Testis (tissue), 3 donors: Measurements from ENCODE around the gene CACNA2D3. TPM values are rescaled to one million over a fixed set of nuclear protein-coding genes. Genes with fewer than 3 reads are reported as not detected.

Experiments used
- DNase-seq: peaks from one replicate; pipeline ENCODE4 v3.0.0-alpha.2; 2019
- H3K27ac ChIP-seq, 2 donors: fragments of 200-600 bp; sonication (generic); one replicate each; pipeline ENCODE4 v1.5.1; 2019
- H3K27me3 ChIP-seq: fragments of 200-600 bp; sonication (generic); one replicate; pipeline ENCODE4 v1.5.1; 2019
- H3K36me3 ChIP-seq: fragments of 200-600 bp; sonication (generic); one replicate; pipeline ENCODE4 v1.5.1; 2017; ENCODE audit warnings: low read depth; ENCODE audit errors: missing control alignments
- H3K4me1 ChIP-seq: fragments of 200-600 bp; sonication (generic); one replicate; pipeline ENCODE4 v1.5.1; 2019
- H3K4me3 ChIP-seq, 2 donors: fragments of 200-600 bp; sonication (generic); one replicate each; pipeline ENCODE4 v1.5.1; 2017 to 2019
- H3K9me3 ChIP-seq: fragments of 200-600 bp; sonication (generic); one replicate; pipeline ENCODE4 v1.5.1; 2017
- CTCF ChIP-seq, 3 experiments: fragments of 450-650 bp in 2 of 3; fragments of 200-600 bp in 1 of 3; sonication (generic) in 1 of 3; IDR thresholded peaks; one replicate each; pipeline ENCODE4 v1.5.1; 2016 to 2019; ENCODE audit warnings: antibody characterized with exemption in 3 of 3, mild to moderate bottlenecking in 2 of 3, moderate library complexity in 1 of 3
- POLR2A ChIP-seq: fragments of 450-650 bp; IDR thresholded peaks from one replicate; pipeline ENCODE4 v1.6.1; 2017; ENCODE audit warnings: antibody characterized with exemption, mild to moderate bottlenecking, moderate library complexity
- WGBS, 2 donors: methylation state at CpG; one replicate each; pipeline ENCODE4 v1.1.5; 2018; 5-methylcytosine and 5-hydroxymethylcytosine counted together
- intact Hi-C: fragments of 100-400 bp; cut with DNase I; formaldehyde crosslinking; loops from one replicate; pipeline ENCODE4 v1.15.1; 2023; ENCODE audit warnings: low total_unique reads
- polyA plus RNA-seq: library from polyadenylated mRNA; stranded (reverse); fragments of 350-450 nt; fragmentation: Illumina TruSeq; extraction: RNeasy Lipid Tissue Mini Kit (QIAGEN cat#74804); gene quantifications from one replicate; pipeline ENCODE4 v1.2.3, GENCODE V29; 2014; ENCODE audit warnings: low read depth, low replicate concordance; ENCODE audit not compliant: insufficient read depth
- total RNA-seq, 2 donors: library from RNA; depleted of rRNA; stranded (reverse); fragments of >200 nt; gene quantifications; one replicate each; pipeline ENCODE4 v1.2.3, GENCODE V29; 2016

CACNA2D3 gene
- total and polyA plus RNA-seq, 3 donors from 2014 or later: 10.1 to 16.5 (median 11.2) TPM

DNA sequence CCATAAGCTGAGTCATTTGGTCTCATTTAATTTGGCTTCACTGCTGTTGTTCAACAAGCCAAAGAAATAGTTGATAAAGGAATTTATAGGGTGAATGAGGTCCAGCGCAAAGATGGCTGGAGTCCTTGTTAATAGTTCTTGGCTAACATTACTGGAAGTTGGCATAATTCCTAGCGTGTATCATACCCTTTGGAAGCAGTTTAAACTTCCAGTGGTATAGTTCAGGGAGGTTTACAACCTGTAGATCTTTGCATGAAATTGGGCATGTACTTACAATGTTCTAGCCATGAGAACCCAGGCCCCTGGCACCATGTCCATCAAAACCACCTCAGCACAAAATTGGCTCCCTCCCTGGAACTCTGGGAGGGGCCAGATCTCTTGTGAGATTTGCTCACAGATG is 424.7 kb downstream of the CACNA2D3 start:
- TF ChIP-seq POLR2A (no peak), CTCF (IDR thresholded peaks at IDR 0.05) (no peak)
- Histone ChIP-seq H3K4me3 (no peak overlapping the region), H3K27ac (no peak overlapping the region), H3K9me3 (no peaks in the 10 kb centered on the region), H3K36me3 (no peaks in the 10 kb centered on the region), H3K27me3 (no peaks in the 10 kb centered on the region), H3K4me1 (peaks cover 3% of the 10 kb centered on the region)
- 81 to 96% methylated on average over 2 of the region's 2 CpGs for WGBS, 2 donors
- no peak for DNase-seq
- intact Hi-C loops: no loop called here

GRCh38 chr3:54547846-54548245 is 425.5 kb downstream of the CACNA2D3 start:
- DNase-seq: no peak
- Histone ChIP-seq H3K4me1 (peaks cover 3% of the 10 kb centered on the region), H3K27me3 (no peaks in the 10 kb centered on the region), H3K9me3 (no peaks in the 10 kb centered on the region), H3K4me3 (no peak overlapping the region), H3K27ac (no peak overlapping the region), H3K36me3 (no peaks in the 10 kb centered on the region)
- WGBS, 2 donors: 86 to 98% methylated on average over 2 of the region's 2 CpGs
- intact Hi-C loops: no loop called here
- no peak for TF ChIP-seq CTCF (IDR thresholded peaks at IDR 0.05)

DNA sequence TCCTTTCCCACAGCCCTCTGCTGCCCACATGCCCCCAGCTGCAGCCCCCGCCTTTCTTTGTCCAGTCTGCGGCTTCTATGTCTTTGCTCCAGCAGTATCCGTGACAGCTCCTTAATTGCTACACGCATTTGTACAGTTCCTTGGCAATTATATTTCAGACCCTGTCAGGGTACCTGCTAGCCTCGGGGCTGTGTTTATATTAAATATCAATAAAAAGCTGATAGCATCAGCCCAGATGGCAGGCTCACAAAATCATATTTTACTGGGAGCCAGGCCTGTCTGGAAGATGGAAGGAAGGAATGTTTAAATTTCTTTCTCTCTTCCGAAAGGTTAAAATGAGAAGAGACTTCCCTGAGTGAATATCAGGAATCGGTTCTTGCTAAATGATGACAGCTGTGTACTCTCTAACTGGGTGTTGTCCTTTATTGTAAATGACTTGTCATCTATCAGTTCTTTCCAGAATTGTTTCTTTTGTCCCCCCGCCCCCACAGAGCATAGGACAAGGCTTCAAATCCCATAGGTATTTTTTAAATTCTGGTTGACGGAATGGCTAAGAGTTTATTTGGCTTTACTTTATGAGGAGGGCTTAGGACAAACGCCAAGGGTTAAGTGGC is 427.4 kb downstream of the CACNA2D3 start:
- Histone ChIP-seq H3K4me3 (no peak overlapping the region), H3K27me3 (no peaks in the 10 kb centered on the region), H3K9me3 (no peaks in the 10 kb centered on the region), H3K27ac (no peak overlapping the region), H3K36me3 (no peaks in the 10 kb centered on the region), H3K4me1 (peaks cover 3% of the 10 kb centered on the region)
- intact Hi-C loops: no loop called here
- no peak for TF ChIP-seq POLR2A
- TF ChIP-seq CTCF (IDR thresholded peaks at IDR 0.05): no peak
- DNase-seq: no peak
- 82 to 92% methylated on average over 10 of the region's 10 CpGs for WGBS, 2 donors

DNA sequence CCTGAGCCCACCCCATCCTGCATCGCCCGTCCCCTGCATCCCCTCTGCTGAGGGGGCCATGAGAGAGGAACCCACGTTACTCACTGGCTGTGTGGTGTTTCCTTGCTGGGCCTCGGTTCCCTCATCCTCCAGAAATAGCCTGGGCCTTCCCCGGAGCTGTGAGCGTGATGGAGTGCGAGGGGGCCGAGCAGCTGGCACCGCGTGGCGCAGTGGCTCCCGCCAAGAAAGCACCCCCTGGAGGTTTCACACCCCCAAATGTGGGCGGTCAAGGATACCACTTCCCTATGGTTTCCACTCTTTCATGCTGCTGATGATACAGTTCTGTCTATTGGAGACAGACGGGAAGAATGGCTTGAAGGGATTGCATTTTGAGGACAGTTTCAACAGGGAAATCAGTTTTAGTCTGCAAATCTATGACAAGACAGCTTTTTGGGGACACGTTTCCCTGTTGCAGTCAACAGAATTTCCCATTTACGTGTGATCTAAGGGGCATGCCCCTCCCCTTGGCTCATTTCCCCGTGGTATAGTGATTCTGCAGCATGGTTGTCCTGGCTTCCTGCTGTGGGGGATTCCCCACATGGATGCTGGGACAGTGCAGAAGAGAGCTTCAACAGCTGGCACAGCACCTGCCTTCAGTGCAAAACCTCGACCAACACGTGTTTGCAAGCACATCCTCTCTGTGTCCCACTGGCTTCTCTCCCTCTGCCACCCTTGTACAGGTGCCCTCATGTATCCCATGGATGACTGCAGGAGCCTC is 428.0 kb downstream of the CACNA2D3 start:
- DNase-seq: no peak
- 81 to 89% methylated on average over 18 to 19 of the region's 19 CpGs for WGBS, 2 donors

More for the DNA sequence above, 428.0 kb downstream of the CACNA2D3 start:
- TF ChIP-seq POLR2A: no peak
- no peak for TF ChIP-seq CTCF (IDR thresholded peaks at IDR 0.05)
- Histone ChIP-seq H3K27ac (no peak overlapping the region), H3K4me1 (peaks cover 2% of the 10 kb centered on the region), H3K27me3 (no peaks in the 10 kb centered on the region), H3K9me3 (no peaks in the 10 kb centered on the region), H3K36me3 (no peaks in the 10 kb centered on the region), H3K4me3 (no peak overlapping the region)
- intact Hi-C loops: no loop called here
